Smooth muscle cell (in vitro differentiated cells): ENCODE data around the gene ZP1. TPM values are rescaled to one million over a fixed set of nuclear protein-coding genes. Genes with fewer than 3 reads are reported as not detected.
A peak's percentile ranks its signal among the peaks of the same experiment; 100 is the strongest.

Experiments
- DNase-seq: peaks from one replicate; lab custom pipeline; 2025; ENCODE audit not compliant: unreplicated experiment; lab: John Stamatoyannopoulos, UW
- H2AFZ ChIP-seq: fragments of 200-600 bp; sonication (generic); 2 replicates; pipeline ENCODE4 v1.6.0; 2016; ENCODE audit warnings: antibody characterized with exemption, low read depth, mild to moderate bottlenecking
- H3F3A ChIP-seq: fragments of 200-600 bp; sonication (generic); 2 replicates; pipeline ENCODE4 v1.6.0; 2017; ENCODE audit warnings: antibody characterized with exemption, low read depth
- H3K27ac ChIP-seq: fragments of 200-600 bp; sonication (generic); 2 replicates; pipeline ENCODE4 v1.5.1; 2016; ENCODE audit warnings: low read depth, mild to moderate bottlenecking
- H3K27me3 ChIP-seq: fragments of 200-600 bp; sonication (generic); 2 replicates; pipeline ENCODE4 v1.6.1; 2016; ENCODE audit warnings: low read depth, mild to moderate bottlenecking
- H3K36me3 ChIP-seq: fragments of 200-600 bp; sonication (generic); 2 replicates; pipeline ENCODE4 v1.5.1; 2016; ENCODE audit warnings: low read depth
- H3K4me1 ChIP-seq: fragments of 200-600 bp; sonication (generic); 2 replicates; pipeline ENCODE4 v1.5.1; 2016; ENCODE audit warnings: low read depth
- H3K4me2 ChIP-seq: fragments of 200-600 bp; sonication (generic); 2 replicates; pipeline ENCODE4 v1.6.0; 2016; ENCODE audit warnings: mild to moderate bottlenecking
- H3K4me3 ChIP-seq: fragments of 200-600 bp; sonication (generic); 2 replicates; pipeline ENCODE4 v1.5.1; 2016; ENCODE audit warnings: mild to moderate bottlenecking
- H3K79me2 ChIP-seq: fragments of 200-600 bp; sonication (generic); 2 replicates; pipeline ENCODE4 v1.6.0; 2016; ENCODE audit warnings: low read depth, mild to moderate bottlenecking
- H3K9ac ChIP-seq: fragments of 200-600 bp; sonication (generic); 2 replicates; pipeline ENCODE4 v1.6.0; 2016; ENCODE audit warnings: low read depth
- H3K9me3 ChIP-seq: fragments of 200-600 bp; sonication (generic); replicated peaks from 2 replicates; pipeline ENCODE4 v1.5.1; 2016; ENCODE audit warnings: low read depth
- H4K20me1 ChIP-seq: fragments of 200-600 bp; sonication (generic); 2 replicates; pipeline ENCODE4 v1.6.0; 2016; ENCODE audit warnings: low read depth
- WGBS: methylation state at CpG from one replicate; pipeline ENCODE4 v1.1.7; 2016; ENCODE audit warnings: low lambda C conversion rate; 5-methylcytosine and 5-hydroxymethylcytosine counted together
- polyA plus RNA-seq: library from polyadenylated mRNA; unstranded; fragments of >200 nt; fragmentation: Nextera tagmentation; extraction: Ambion mirVana; gene quantifications from 2 replicates; pipeline ENCODE4 v1.2.1, GENCODE V29; 2016
- total RNA-seq: library from RNA; depleted of rRNA; stranded (reverse); fragments of >200 nt; gene quantifications from 2 replicates; pipeline ENCODE4 v1.2.3, GENCODE V29; 2014
- TF ChIP-seq, protein P1 (sequence below): fragments of 200-600 bp; sonication (generic); IDR thresholded peaks from 2 replicates; pipeline ENCODE4 v1.5.1; 2017; ENCODE audit warnings: borderline replicate concordance, mild to moderate bottlenecking, antibody characterized with exemption; ENCODE audit not compliant: insufficient read depth, poor library complexity, severe bottlenecking

ZP1 gene
- total and polyA plus RNA-seq, 2 experiments from 2014 or later: 0.94 to 2.9 TPM

DNA sequence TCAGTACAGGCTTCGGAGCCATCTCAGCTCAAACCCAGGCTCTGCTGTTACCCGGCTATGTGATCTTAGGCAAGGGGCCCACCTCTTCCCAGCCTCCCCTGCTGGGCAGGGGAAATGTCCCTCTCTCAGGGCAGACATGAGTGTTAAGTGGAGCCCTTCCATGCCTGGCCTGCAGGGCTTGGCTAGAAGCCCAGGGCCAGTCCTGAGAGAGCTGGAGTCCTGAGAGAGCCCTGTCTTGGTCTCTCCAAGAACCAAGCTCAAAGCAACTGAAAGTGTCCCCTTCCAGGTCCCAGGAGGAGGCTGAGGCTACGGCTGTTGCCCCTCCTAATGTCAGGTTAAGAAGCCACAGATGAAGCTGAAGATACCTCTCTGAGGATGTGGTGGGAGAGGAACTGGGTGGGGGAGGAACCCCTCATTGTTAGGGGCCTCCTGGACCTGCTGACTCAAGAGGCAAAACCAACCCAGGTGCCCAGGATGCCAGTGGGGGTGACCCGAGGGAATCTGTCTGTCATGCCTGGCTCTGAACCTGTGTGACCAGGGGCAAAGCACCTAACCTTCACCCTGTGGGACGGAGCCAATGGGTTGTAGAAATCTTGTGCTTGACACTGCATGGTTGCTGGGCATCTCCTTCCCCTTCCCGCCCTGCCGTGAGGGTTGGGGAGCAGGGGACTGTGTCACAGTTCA is 4.2 kb downstream of the ZP1 start:
- Histone ChIP-seq H3K79me2 (no peaks in the 10 kb centered on the region), H3K9ac (no peak overlapping the region), H3K4me1 (no peaks in the 10 kb centered on the region), H4K20me1 (no peaks in the 10 kb centered on the region), H3K27ac (no peak overlapping the region), H3K9me3 (no peaks in the 10 kb centered on the region), H2AFZ (no peak overlapping the region), H3F3A (no peaks in the 10 kb centered on the region), H3K27me3 (no peaks in the 10 kb centered on the region), H3K4me2 (no peak overlapping the region), H3K4me3 (no peak overlapping the region), H3K36me3 (no peaks in the 10 kb centered on the region)
- DNase-seq: no peak
- TF ChIP-seq, protein P1, sequence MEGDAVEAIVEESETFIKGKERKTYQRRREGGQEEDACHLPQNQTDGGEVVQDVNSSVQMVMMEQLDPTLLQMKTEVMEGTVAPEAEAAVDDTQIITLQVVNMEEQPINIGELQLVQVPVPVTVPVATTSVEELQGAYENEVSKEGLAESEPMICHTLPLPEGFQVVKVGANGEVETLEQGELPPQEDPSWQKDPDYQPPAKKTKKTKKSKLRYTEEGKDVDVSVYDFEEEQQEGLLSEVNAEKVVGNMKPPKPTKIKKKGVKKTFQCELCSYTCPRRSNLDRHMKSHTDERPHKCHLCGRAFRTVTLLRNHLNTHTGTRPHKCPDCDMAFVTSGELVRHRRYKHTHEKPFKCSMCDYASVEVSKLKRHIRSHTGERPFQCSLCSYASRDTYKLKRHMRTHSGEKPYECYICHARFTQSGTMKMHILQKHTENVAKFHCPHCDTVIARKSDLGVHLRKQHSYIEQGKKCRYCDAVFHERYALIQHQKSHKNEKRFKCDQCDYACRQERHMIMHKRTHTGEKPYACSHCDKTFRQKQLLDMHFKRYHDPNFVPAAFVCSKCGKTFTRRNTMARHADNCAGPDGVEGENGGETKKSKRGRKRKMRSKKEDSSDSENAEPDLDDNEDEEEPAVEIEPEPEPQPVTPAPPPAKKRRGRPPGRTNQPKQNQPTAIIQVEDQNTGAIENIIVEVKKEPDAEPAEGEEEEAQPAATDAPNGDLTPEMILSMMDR: no peak
- WGBS: 95% methylated on average over 7 of the region's 7 CpGs

DNA sequence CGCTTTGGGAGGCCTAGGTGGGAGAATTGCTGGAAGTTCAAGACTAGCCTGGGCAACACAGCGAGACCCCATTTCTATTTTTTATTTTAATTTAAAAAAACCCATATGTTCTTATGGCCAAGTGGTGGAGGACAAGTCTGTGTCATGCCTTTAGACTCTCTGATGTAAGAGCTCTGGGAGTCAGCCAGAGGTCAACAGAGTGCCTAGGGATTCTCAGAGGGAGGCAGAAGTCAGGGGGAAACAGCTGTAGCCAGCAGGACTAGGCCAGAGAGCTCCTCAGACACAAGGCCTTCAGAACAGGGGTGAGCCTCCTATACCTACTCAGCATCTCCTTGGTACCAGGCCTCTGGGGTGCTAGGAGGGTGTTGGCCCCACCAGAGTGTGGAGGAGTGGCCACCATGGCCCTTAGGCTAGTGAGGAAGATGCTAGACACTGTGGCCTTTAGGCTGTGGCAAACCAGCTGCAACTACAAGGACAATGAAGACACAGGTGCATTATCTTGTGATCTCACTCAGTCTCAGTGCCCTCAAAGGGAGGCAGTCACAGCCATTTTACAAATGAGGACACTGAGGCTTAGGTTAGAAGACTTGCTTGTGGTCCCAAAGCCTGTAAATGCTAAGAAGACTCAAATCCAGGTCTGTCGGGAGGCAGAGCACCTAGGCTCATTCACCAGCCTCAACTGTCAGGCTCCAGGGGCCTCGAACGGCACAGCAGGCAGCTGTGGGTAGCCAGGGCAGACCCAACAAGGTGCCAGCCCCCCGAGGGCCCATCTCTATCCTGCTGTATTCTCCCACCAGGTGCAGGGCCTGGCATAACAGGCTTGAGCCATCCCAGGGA is 5.0 kb downstream of the ZP1 start:
- Histone ChIP-seq H3K9ac (no peak overlapping the region), H3K4me3 (no peak overlapping the region), H3K4me1 (no peaks in the 10 kb centered on the region), H3K36me3 (no peaks in the 10 kb centered on the region), H3F3A (no peaks in the 10 kb centered on the region), H3K27me3 (no peaks in the 10 kb centered on the region), H4K20me1 (no peaks in the 10 kb centered on the region), H3K4me2 (peak overlapping the region; percentile 53), H3K27ac (no peak overlapping the region), H2AFZ (no peak overlapping the region), H3K9me3 (no peaks in the 10 kb centered on the region), H3K79me2 (no peaks in the 10 kb centered on the region)
- WGBS: 93% methylated on average over 6 of the region's 6 CpGs
- DNase-seq: no peak
- TF ChIP-seq, protein P1: no peak

DNA sequence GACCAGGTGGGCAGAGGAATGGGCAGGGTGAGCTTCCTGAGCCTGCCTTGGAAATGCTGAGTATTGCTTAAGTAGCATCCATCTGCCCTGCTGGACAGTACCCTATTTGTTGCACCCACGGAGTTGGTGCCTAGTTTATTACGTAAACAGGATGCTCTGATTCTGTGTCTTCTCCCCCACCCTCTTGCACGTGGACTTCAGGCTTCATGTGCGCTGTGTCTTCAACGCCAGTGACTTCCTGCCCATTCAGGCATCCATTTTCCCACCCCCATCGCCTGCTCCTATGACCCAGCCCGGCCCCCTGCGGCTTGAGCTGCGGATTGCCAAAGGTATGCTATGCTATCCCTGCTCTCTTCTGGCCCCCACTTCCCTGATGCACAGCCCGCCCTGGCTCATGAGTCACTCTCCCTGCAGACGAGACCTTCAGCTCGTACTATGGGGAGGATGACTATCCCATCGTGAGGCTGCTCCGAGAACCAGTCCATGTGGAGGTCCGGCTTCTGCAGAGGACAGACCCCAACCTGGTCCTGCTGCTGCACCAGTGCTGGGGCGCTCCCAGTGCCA is 5.7 kb downstream of the ZP1 start:
- no peaks in the 10 kb centered on the region for H3K36me3 ChIP-seq
- H3K27ac ChIP-seq: no peak overlapping the region
- H2AFZ ChIP-seq: no peak overlapping the region
- TF ChIP-seq, protein P1: no peak
- no peaks in the 10 kb centered on the region for H3F3A ChIP-seq
- no peaks in the 10 kb centered on the region for H3K9me3 ChIP-seq
- H3K79me2 ChIP-seq: no peaks in the 10 kb centered on the region
- no peaks in the 10 kb centered on the region for H4K20me1 ChIP-seq
- no peak for DNase-seq
- H3K4me1 ChIP-seq: no peaks in the 10 kb centered on the region
- no peak overlapping the region for H3K9ac ChIP-seq
- WGBS: 32% methylated on average over 16 of the region's 16 CpGs
- H3K4me3 ChIP-seq: no peak overlapping the region
- H3K27me3 ChIP-seq: no peaks in the 10 kb centered on the region
- H3K4me2 ChIP-seq: peak overlapping the region; percentile 53
